NB4 (cell line): ENCODE measurements around the gene TAF4B.
"Not testable (repeated sequence)": the region's sequence is repeated elsewhere in the genome, so short reads cannot be mapped to it uniquely, and the experiment has no call there.

Experiments used
- CTCF ChIP-seq: IDR thresholded peaks from one replicate; pipeline ENCODE4 v1.5.1; 2012; ENCODE audit warnings: low read depth, low read length
- TF ChIP-seq, protein P1 (sequence below): IDR thresholded peaks from 2 replicates; pipeline ENCODE4 v1.6.1; 2011; ENCODE audit warnings: low read depth, low read length

DNA sequence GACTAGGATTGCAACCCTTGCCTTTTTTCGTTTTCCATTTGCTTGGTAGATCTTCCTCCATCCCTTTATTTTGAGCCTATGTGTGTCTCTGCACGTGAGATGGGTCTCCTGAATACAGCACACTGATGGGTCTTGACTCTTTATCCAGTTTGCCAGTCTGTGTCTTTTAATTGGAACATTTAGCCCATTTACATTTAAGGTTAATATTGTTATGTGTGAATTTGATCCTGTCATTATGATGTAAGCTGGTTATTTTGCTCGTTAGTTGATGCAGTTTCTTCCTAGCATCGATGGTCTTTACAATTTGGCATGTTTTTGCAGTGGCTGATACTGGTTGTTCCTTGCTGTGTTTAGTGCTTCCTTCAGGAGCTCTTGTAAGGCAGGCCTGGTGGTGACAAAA lies 16.1 kb downstream of the TAF4B start:
- TF ChIP-seq CTCF: not testable (repeated sequence)
- TF ChIP-seq, protein P1, sequence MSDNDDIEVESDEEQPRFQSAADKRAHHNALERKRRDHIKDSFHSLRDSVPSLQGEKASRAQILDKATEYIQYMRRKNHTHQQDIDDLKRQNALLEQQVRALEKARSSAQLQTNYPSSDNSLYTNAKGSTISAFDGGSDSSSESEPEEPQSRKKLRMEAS: not testable (repeated sequence)
